Forelimb muscle (tissue), 1 donor: ENCODE data around the gene LHFPL2. TPM values are rescaled to one million over a fixed set of nuclear protein-coding genes. Genes with fewer than 3 reads are reported as not detected.
"Not testable (repeated sequence)": the region's sequence is repeated elsewhere in the genome, so short reads cannot be mapped to it uniquely, and the experiment has no call there.

Experiments
- DNase-seq: peaks from one replicate; pipeline ENCODE4 v3.0.0-alpha.2; 2013; ENCODE audit warnings: low read depth
- polyA plus RNA-seq: library from polyadenylated mRNA; unstranded; fragments of 120-200 nt; gene quantifications from one replicate; pipeline ENCODE4 v1.2.1, GENCODE V29; 2013; ENCODE audit not compliant: insufficient read length

The LHFPL2 gene
- polyA plus RNA-seq, 1 donor, result 48.3 TPM

DNA sequence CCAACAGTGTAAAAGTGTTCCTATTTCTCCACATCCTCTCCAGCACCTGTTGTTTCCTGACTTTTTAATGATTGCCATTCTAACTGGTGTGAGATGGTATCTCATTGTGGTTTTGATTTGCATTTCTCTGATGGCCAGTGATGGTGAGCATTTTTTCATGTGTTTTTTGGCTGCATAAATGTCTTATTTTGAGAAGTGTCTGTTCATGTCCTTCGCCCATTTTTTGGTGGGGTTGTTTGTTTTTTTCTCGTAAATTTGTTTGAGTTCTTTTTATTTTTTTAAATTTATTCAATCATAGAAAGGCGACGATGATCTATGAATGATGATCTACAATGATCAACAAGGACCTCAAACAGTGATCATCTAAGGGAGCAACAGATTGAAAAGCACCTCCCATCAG, 28.5 kb downstream of the LHFPL2 start:
- not testable (repeated sequence) for DNase-seq

GRCh38 chr5:78618303-78618702, 30.3 kb downstream of the LHFPL2 start:
- DNase-seq, result no peak

GRCh38 chr5:78615697-78616096, 32.9 kb downstream of the LHFPL2 start:
- no peak for DNase-seq

- no peak for DNase-seq
Observed at GRCh38 chr5:78614816-78615215, 33.8 kb downstream of the LHFPL2 start.

GRCh38 chr5:78613756-78614155, 34.8 kb downstream of the LHFPL2 start:
- DNase-seq, result no peak

DNA sequence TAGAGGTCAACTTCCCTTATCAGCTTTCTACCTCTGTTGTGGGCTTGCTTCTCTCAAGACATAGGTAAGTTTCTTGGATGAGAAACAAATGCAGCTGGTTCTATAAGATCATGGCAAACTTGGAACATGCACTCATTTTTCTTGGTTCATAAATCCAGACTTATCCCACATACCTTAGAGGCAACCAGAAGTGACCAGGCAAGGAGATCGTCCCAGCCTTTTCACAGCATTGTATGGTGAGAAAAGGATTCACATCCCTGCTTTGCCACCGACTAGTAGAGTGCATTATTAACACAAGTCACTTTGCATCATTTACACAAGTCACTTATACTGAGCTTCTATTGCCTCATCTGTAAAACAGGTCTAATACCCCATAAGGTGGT, 35.4 kb downstream of the LHFPL2 start:
- DNase-seq, result no peak

DNA sequence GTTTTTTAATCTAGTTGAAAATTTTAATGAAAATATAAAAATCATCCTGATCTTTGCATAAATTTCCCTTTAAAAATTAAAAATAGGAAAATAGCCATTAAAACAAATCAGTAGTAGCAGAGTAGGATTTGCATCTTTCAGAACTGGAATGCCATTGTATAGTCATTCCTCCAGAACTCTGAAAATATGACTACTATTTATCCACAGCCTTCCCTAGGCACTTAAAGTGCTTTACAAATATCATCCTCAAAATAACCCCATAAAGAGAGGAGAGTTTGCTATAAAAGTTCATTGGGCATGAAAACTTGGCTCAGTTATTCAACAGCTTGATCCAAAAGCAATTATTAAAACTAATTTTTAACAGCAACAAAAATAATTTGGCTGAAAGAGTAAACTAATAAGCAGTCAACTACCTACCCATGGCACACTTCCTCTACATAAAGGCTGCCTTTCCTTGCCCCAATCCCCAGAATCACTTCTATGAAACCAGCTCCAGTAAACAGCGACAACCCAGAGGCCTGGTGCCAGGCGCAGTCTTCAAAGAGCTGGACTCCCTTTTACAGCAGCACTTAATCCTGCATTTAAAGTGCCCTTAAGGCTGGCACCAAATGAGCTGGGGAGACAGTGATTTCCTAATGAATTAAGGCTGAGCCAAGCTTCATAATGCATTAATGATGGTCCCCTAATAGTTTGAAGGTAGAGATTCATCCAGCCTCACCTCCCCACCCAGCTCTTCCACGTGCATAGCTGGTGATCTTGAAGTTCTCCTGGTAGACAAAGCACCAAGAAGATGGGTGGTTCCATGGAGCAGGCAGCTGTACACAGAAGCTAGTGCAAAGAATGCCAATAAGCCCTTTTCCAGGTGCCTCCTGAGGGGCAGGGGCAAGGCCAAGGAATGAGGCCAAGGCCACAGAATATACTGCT, 36.1 kb downstream of the LHFPL2 start:
- DNase-seq, result no peak

- DNase-seq, result no peak
Observed at GRCh38 chr5:78611126-78611605, 37.4 kb downstream of the LHFPL2 start.

DNA sequence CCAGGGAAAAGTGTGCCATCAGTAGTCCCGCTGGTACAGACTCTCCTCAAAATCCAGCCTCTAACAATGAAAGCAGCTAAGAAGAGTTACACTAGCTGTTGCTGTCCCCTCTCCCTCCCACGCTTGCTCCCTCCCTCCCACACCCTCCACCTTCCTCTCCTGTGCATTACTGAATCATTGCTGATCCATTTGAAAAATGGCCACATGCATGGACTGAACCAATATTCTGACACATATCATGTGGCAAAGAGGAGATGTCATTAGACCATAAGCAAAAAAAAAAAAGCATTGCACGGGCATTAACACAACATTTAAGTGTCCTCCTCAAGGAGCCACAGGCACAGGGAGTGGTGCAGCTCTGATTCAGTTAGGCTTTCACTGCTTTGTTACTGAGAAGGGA, 37.9 kb downstream of the LHFPL2 start:
- DNase-seq, result no peak

DNA sequence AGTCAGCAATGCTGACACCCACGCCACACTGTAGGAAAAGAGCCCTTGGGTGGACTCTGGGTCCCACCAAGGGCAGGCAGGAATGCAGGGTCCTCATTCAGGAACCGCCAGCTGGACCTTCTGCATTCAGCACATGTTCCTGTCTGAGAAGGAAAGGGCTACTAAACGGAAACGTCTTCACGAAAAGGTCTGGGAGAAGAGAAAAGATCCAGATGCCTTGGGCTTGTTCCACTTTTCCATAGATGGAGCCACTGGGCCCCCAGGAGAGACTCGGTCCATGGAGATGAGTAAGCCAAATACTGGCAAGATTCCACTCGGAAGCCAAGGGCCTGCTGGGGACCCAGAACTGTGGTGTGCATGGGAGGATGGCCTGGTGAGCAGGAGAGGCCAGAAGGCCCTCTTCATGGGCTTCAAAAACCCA, 38.4 kb downstream of the LHFPL2 start:
- no peak for DNase-seq

DNA sequence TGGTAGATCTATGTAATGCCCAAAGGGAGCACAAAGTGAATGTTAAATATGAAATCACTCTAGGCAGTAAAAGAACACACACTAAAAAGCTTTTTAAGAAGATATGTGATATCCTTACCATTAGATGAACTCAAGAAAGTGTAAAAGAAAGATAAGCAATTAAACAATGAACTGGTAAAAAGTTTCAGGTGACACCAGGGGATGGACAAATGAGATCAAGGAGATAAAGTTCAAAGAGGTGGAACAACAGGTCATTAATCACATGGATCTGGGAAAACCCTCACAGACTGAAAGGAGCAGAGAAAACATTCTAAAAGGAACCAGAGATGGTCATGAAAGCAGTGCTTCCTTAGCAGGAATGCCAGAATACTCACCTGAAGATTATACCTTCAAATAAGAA, 40.7 kb downstream of the LHFPL2 start:
- DNase-seq, result no peak

DNA sequence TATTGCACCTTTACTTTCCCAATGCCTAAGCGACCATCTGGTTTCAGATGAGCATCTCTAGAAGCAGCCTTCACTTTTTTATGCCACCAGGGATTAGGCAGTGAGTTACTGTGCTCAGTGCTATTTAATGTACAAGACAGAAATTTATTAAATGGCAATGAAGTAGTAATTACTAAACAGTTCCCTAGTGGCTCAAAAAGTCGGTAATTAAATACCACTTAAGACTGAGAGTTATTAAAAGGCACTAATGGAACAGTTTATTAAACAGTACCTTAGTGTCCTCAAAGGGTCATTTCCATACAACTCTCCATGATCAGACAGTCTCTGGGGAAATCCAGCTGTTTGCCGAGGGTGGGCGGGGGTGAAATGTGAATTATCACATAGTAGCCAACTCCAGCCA, 42.3 kb downstream of the LHFPL2 start:
- DNase-seq, result no peak

GRCh38 chr5:78605611-78606010, 43.0 kb downstream of the LHFPL2 start:
- no peak for DNase-seq

GRCh38 chr5:78604689-78605285, 43.8 kb downstream of the LHFPL2 start:
- no peak for DNase-seq

DNA sequence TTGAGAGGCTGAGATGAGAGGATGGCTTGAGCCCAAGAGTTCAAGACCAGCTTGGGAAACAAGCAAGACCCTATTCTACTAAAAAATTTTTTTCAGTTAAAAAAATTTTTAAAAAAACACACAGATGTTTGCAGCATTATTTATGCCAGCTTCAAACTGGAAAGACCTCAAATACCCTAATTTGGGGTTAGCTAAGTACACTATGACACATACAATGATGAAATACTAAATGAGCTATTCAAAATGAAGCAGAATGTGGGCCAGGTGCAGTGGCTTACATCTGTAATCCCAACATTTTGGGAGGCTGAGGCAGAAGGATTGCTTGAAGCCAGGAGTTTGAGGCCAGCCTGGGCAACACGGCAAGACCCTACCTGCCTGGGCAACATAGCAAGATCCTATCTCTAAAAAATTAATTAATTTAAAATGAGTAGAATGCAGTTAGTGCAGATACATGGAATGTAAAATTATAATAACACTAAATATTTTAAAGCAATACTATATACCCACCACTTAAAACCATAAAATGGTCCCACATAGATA, 44.9 kb downstream of the LHFPL2 start:
- no peak for DNase-seq

DNA sequence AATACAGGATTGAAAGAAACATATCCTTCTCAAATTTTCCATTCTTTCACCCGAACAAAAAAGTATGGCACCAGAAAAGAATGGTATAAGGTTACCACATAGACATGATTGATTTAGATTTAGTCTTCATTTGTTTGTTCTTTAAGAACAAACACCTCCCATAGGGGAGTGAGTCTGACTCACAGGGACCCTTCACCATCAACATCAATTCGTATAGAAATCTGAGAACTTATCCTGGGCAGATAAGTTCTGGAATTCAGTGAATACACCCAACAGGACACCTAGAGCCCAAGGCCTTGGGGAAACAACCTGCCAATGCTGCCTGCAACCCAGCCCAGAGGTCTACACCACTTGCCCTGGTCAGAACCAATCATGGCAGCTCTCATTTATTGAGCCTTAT, 46.2 kb downstream of the LHFPL2 start:
- DNase-seq, result no peak

- peak; percentile 90 for DNase-seq
Observed at GRCh38 chr5:78601559-78602314, 46.8 kb downstream of the LHFPL2 start.

GRCh38 chr5:78600687-78601414, 47.7 kb downstream of the LHFPL2 start:
- DNase-seq, result peak; percentile 58

- no peak for DNase-seq
Observed at GRCh38 chr5:78598973-78599372, 49.6 kb downstream of the LHFPL2 start.

GRCh38 chr5:78597974-78598371, 50.6 kb downstream of the LHFPL2 start:
- no peak for DNase-seq
